PFSK-1 (cell line): ENCODE measurements around the gene PLAC9.

Experiments used
- POLR2AphosphoS5 ChIP-seq: IDR thresholded peaks from 2 replicates; pipeline ENCODE4 v1.6.1; 2012; ENCODE audit warnings: low read depth, mild to moderate bottlenecking, control low read depth, low read length, moderate library complexity
- TF ChIP-seq, protein P1 (sequence below), 2 experiments: IDR thresholded peaks; 2 replicates each; pipeline versions ENCODE4 v1.6.1 to v1.8.0; 2011 to 2012; ENCODE audit warnings: low read depth in 2 of 2, low read length in 2 of 2, control low read depth in 1 of 2, inconsistent platforms in 1 of 2, mild to moderate bottlenecking in 1 of 2, moderate library complexity in 1 of 2; ENCODE audit not compliant: insufficient read depth in 1 of 2

DNA sequence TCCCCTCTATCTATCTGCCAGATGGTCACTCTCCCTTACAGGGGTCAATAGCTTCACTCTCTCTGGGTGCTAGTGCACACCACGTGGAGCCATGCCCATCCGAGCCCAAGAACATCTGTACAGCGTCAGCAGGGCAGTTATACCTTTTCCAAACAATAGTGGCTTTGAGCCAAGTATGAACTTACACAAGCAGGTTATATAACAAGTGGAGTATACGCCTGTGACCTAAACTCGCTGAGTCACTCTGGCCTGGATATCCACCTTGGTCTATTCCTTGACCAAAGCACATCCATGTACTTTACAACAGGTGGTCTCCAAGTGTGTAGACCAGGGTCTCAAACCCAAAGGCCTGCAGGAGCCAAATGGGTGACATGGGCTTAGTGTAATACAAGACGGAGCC, 20.3 kb downstream of the PLAC9 start:
- TF ChIP-seq, protein P1, sequence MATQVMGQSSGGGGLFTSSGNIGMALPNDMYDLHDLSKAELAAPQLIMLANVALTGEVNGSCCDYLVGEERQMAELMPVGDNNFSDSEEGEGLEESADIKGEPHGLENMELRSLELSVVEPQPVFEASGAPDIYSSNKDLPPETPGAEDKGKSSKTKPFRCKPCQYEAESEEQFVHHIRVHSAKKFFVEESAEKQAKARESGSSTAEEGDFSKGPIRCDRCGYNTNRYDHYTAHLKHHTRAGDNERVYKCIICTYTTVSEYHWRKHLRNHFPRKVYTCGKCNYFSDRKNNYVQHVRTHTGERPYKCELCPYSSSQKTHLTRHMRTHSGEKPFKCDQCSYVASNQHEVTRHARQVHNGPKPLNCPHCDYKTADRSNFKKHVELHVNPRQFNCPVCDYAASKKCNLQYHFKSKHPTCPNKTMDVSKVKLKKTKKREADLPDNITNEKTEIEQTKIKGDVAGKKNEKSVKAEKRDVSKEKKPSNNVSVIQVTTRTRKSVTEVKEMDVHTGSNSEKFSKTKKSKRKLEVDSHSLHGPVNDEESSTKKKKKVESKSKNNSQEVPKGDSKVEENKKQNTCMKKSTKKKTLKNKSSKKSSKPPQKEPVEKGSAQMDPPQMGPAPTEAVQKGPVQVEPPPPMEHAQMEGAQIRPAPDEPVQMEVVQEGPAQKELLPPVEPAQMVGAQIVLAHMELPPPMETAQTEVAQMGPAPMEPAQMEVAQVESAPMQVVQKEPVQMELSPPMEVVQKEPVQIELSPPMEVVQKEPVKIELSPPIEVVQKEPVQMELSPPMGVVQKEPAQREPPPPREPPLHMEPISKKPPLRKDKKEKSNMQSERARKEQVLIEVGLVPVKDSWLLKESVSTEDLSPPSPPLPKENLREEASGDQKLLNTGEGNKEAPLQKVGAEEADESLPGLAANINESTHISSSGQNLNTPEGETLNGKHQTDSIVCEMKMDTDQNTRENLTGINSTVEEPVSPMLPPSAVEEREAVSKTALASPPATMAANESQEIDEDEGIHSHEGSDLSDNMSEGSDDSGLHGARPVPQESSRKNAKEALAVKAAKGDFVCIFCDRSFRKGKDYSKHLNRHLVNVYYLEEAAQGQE (IDR thresholded peaks at IDR 0.05; ENCODE audit: insufficient read depth in 1 of 2, low read depth in 2 of 2, low read length in 2 of 2) = no peak
- TF ChIP-seq POLR2AphosphoS5 = no peak
